ENCODE results near the gene PHF14.

DNA sequence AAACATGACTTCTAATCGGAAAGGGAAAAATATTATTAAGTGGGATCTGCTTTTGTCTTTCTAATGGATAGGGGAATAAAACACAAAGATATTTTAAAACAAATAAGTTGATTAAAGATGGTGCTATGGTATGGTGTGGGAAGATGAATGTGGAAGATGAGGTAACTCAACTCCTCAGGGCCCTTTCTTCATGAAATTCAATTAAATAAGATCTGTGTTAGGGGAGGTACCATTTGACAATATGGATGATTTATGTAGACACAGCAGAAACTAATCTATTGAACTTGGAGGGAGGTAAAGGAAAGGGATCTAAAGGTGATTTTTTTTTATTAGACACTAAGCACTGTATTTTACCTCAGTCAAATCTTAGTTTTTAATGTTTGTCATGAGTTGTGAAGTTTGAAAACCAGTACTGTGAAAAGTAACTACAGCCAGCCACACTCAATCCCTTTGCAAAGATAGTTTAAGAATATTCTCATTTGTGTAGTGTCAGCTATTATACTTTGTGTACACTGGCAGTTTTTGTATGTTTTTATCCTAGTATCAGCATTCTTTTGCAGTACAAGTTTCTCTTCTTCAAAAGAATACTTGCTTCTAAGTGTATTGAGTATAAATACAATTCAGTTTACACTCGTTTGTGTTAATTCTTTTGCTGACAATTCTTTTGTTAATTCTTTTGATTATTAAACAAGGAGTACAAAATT, 151.3 kb downstream of the PHF14 start:
- TF ChIP-seq, protein P1, sequence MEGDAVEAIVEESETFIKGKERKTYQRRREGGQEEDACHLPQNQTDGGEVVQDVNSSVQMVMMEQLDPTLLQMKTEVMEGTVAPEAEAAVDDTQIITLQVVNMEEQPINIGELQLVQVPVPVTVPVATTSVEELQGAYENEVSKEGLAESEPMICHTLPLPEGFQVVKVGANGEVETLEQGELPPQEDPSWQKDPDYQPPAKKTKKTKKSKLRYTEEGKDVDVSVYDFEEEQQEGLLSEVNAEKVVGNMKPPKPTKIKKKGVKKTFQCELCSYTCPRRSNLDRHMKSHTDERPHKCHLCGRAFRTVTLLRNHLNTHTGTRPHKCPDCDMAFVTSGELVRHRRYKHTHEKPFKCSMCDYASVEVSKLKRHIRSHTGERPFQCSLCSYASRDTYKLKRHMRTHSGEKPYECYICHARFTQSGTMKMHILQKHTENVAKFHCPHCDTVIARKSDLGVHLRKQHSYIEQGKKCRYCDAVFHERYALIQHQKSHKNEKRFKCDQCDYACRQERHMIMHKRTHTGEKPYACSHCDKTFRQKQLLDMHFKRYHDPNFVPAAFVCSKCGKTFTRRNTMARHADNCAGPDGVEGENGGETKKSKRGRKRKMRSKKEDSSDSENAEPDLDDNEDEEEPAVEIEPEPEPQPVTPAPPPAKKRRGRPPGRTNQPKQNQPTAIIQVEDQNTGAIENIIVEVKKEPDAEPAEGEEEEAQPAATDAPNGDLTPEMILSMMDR (conservative IDR thresholded peaks at IDR 0.05; ENCODE audit: low read depth in 2 of 2) = no peak
- TF ChIP-seq EZH2 (IDR thresholded peaks at IDR 0.05; ENCODE audit: low read depth, unreplicated experiment) (no peak), EZH2phosphoT487 (IDR thresholded peaks at IDR 0.05; ENCODE audit: unreplicated experiment) (no peak), POLR2AphosphoS5 (IDR thresholded peaks at IDR 0.05; ENCODE audit: low read depth) (no peak), CREB1 (CRISPR knock-in tag; IDR thresholded peaks at IDR 0.05; ENCODE audit: low read depth) (no peak)
